Naive thymus-derived CD8-positive, alpha-beta T cell (primary cell): ENCODE results near the gene SIGLEC7. TPM values are rescaled to one million over a fixed set of nuclear protein-coding genes. Genes with fewer than 3 reads are reported as not detected.
A peak's percentile ranks its signal among the peaks of the same experiment; 100 is the strongest.

ENCODE experiments used
- ATAC-seq, 2 donors: fragments of 150-1000 bp; cut with Tn5 transposase in 1 of 2; sonication (Bioruptor Pico), chemical (Tn5 transposase) in 1 of 2; 1 replicate in 1 of 2; 2 replicates in 1 of 2; pipeline ENCODE4 v1.10.0; 2021; ENCODE audit warnings: mild to moderate bottlenecking in 2 of 2, moderate library complexity in 2 of 2
- POLR2A ChIA-PET: fragments of 350-600 bp; sonication (Branson Sonifier 250); formaldehyde crosslinking; loops from one replicate; lab custom pipeline; 2021; ENCODE audit warnings: antibody characterized with exemption; lab: Charles Lee
- DNase-seq, 10 donors: peaks; one replicate each; pipeline versions ENCODE4 v3.0.0 to v3.0.0-alpha.2; 2020 to 2022
- H3K27ac Mint-ChIP-seq, 10 donors: one replicate each; pipeline ENCODE4 v1.8.0; 2020 to 2022; ENCODE audit warnings: mild to moderate bottlenecking in 10 of 10, mixed read lengths in 10 of 10, moderate library complexity in 4 of 10, inconsistent platforms in 1 of 10
- H3K27me3 Mint-ChIP-seq, 5 donors: one replicate each; pipeline ENCODE4 v1.8.0; 2021 to 2022; ENCODE audit warnings: mixed read lengths in 5 of 5
- H3K36me3 Mint-ChIP-seq, 3 donors: one replicate each; pipeline ENCODE4 v1.8.0; 2020 to 2022; ENCODE audit warnings: mixed read lengths in 3 of 3, mild to moderate bottlenecking in 2 of 3, inconsistent platforms in 1 of 3
- H3K4me1 Mint-ChIP-seq, 4 donors: one replicate each; pipeline ENCODE4 v1.8.0; 2021 to 2022; ENCODE audit warnings: mixed read lengths in 4 of 4
- H3K4me3 Mint-ChIP-seq, 10 donors: one replicate each; pipeline ENCODE4 v1.8.0; 2020 to 2022; ENCODE audit warnings: mild to moderate bottlenecking in 10 of 10, mixed read lengths in 10 of 10, moderate library complexity in 6 of 10, inconsistent platforms in 1 of 10
- H3K9me3 Mint-ChIP-seq, 9 donors: one replicate each; pipeline ENCODE4 v1.8.0; 2020 to 2022; ENCODE audit warnings: mixed read lengths in 9 of 9, mild to moderate bottlenecking in 3 of 9, inconsistent platforms in 1 of 9, moderate library complexity in 1 of 9
- polyA plus RNA-seq, 3 donors: library from polyadenylated mRNA; unstranded; fragments of 300-500 nt; fragmentation: Illumina TruSeq; gene quantifications; one replicate each; pipeline ENCODE4 v1.2.3, GENCODE V29; 2021
- total RNA-seq, 8 experiments: library from RNA in 2 of 8; stranded (reverse) in 2 of 8; gene quantifications; one replicate each; pipeline ENCODE4 v1.2.3 and lab custom pipeline; 2021 to 2026

The SIGLEC7 gene
- total and polyA plus RNA-seq, 5 experiments from 2014 or later: 0.68 TPM; not detected in 4

- H3K27me3 Mint-ChIP-seq: peaks cover 8 to 34% (median 21%) of the 10 kb centered on the region in 5 donors
- no peak for ATAC-seq
- H3K4me3 Mint-ChIP-seq: no peak overlapping the region
- peaks cover 0 to 11% (median 1%) of the 10 kb centered on the region in 4 donors for H3K4me1 Mint-ChIP-seq
- POLR2A ChIA-PET: no interaction called here
- no peak overlapping the region for H3K27ac Mint-ChIP-seq
- H3K36me3 Mint-ChIP-seq: peaks cover 0 to 2% (median 0%) of the 10 kb centered on the region in 3 donors
- DNase-seq: no peak
- H3K9me3 Mint-ChIP-seq: peaks cover 0 to 2% (median 0%) of the 10 kb centered on the region in 9 donors
These were observed 41.5 kb downstream of the SIGLEC7 start for GRCh38 chr19:51183629-51184028.

GRCh38 chr19:51185069-51185867 lies 43.2 kb downstream of the SIGLEC7 start:
- Mint-ChIP-seq H3K36me3 (peaks cover 0 to 2% (median 0%) of the 10 kb centered on the region in 3 donors), H3K27ac (peak overlapping the region in 1 of 10 donors; percentile 53), H3K27me3 (peaks cover 8 to 34% (median 21%) of the 10 kb centered on the region in 5 donors), H3K4me3 (no peak overlapping the region), H3K4me1 (peaks cover 0 to 11% (median 1%) of the 10 kb centered on the region in 4 donors), H3K9me3 (peaks cover 0 to 2% (median 0%) of the 10 kb centered on the region in 9 donors)
- DNase-seq (no peak), ATAC-seq (no peak)
- POLR2A ChIA-PET: no interaction called here

DNA sequence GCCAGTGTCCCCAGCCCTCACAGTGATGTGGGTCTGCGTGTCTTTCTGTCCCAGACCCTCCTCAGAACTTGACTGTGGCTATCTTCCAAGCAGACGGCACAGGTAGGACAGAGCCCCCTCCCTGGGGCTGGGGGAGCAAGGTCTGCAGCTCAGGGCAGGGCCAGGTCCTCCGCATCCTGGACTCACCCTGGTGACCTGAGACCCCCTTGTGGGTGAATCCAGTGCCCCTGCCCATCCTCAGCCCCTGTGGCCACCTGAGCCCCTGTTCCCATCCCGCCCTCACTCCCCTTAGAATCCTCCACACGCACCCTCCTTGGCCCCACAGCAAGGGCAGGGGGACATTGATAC lies 43.7 kb downstream of the SIGLEC7 start:
- peaks cover 0 to 11% (median 1%) of the 10 kb centered on the region in 4 donors for H3K4me1 Mint-ChIP-seq
- ATAC-seq: no peak
- no peak for DNase-seq
- H3K27me3 Mint-ChIP-seq: peaks cover 8 to 34% (median 21%) of the 10 kb centered on the region in 5 donors
- POLR2A ChIA-PET: no interaction called here
- peaks cover 0 to 2% (median 0%) of the 10 kb centered on the region in 9 donors for H3K9me3 Mint-ChIP-seq
- H3K36me3 Mint-ChIP-seq: peaks cover 0 to 2% (median 0%) of the 10 kb centered on the region in 3 donors
- H3K27ac Mint-ChIP-seq: no peak overlapping the region
- no peak overlapping the region for H3K4me3 Mint-ChIP-seq

- Mint-ChIP-seq H3K4me1 (peaks cover 0 to 11% (median 1%) of the 10 kb centered on the region in 4 donors), H3K27ac (no peak overlapping the region), H3K4me3 (no peak overlapping the region), H3K9me3 (peaks cover 0 to 2% (median 0%) of the 10 kb centered on the region in 9 donors), H3K36me3 (peaks cover 0 to 2% (median 0%) of the 10 kb centered on the region in 3 donors), H3K27me3 (peaks cover 8 to 34% (median 21%) of the 10 kb centered on the region in 5 donors)
- DNase-seq (no peak), ATAC-seq (no peak)
- POLR2A ChIA-PET: interaction anchor here (0.6 kb wide), 1 partner anchor 447 kb away, joined by 3 read pairs; no protein-coding TSS in a partner anchor
These were observed 44.2 kb downstream of the SIGLEC7 start for GRCh38 chr19:51186323-51186722.

DNA sequence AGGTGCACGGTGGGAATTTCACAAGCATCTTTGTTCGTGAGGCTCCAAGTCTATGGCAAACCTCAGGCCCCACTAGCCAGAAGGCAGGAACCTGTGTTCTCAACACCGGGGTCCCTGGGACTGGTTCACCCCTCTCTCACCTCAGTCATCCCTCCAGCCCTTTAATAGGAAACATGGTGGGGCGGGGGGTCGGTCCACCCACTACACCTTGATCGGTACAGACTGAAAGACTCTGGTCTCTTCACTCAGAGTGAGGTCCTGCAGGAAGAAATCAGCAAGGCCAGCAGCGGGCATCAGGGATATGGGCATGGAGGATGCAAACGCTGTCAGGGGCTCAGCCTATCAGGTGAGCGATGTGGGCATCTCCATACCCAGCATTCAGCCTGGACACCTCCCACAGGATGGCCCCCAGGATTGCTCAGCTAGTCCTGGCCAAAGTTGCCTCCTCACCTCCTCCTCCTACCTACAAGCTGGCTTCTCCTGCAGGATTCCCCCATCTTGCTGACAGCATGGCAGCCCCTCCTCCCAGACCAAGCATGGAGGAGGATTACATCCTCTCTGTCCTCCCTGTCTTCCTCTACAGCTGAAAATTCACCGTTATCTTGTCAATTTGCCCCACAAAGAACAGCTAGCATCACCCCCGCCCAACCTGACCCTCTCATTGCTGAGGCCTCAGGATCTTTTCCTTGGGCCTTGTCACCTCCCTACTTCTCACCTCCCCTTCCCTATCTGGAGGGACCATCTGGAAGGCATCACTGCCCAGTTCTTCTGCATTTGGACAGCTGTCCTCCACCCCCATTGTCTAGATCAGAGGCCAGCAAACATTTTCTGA lies 45.5 kb downstream of the SIGLEC7 start:
- no peak overlapping the region for H3K27ac Mint-ChIP-seq
- POLR2A ChIA-PET: no interaction called here

GRCh38 chr19:51188227-51188559 lies 46.1 kb downstream of the SIGLEC7 start:
- no peak for DNase-seq
- H3K27me3 Mint-ChIP-seq: peaks cover 9 to 34% (median 25%) of the 10 kb centered on the region in 5 donors
- peaks cover 0 to 10% (median 1%) of the 10 kb centered on the region in 4 donors for H3K4me1 Mint-ChIP-seq

More for the DNA sequence above, 45.5 kb downstream of the SIGLEC7 start:
- peaks cover 0 to 2% (median 0%) of the 10 kb centered on the region in 3 donors for H3K36me3 Mint-ChIP-seq
- H3K4me3 Mint-ChIP-seq: no peak overlapping the region
- peaks cover 0 to 11% (median 1%) of the 10 kb centered on the region in 4 donors for H3K4me1 Mint-ChIP-seq
- peaks cover 9 to 34% (median 25%) of the 10 kb centered on the region in 5 donors for H3K27me3 Mint-ChIP-seq
- ATAC-seq: no peak
- H3K9me3 Mint-ChIP-seq: peaks cover 0 to 2% (median 0%) of the 10 kb centered on the region in 9 donors
- no peak for DNase-seq

DNA sequence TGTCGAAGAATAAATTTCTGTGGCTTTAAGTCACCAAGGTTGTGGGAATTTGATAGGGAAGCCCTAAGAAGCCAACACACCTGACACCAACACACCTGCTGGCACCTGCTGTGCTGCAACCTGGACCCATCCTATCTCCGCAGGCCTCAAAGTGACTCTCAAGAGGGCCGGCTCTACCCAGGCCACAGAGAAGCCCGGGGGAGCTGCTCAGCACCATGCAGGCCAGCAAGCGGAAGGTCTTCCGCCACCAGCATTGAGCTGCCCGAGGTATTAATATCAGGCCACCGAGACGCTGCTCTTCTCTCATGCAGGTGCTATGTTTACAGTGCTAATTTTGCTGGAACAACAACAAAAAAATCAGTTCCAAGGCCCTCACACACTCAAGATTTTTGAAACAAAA lies 50.6 kb downstream of the SIGLEC7 start:
- DNase-seq (no peak), ATAC-seq (no peak)
- Mint-ChIP-seq H3K36me3 (no peaks in the 10 kb centered on the region), H3K27ac (no peak overlapping the region), H3K4me3 (no peak overlapping the region), H3K27me3 (peaks cover 0 to 5% (median 3%) of the 10 kb centered on the region in 5 donors), H3K9me3 (peaks cover 0 to 2% (median 0%) of the 10 kb centered on the region in 9 donors), H3K4me1 (no peaks in the 10 kb centered on the region)
- POLR2A ChIA-PET: no interaction called here

More at GRCh38 chr19:51188227-51188559, 46.1 kb downstream of the SIGLEC7 start:
- peaks cover 0 to 2% (median 0%) of the 10 kb centered on the region in 3 donors for H3K36me3 Mint-ChIP-seq
- no peak overlapping the region for H3K4me3 Mint-ChIP-seq
- POLR2A ChIA-PET: no interaction called here
- peaks cover 0 to 2% (median 0%) of the 10 kb centered on the region in 9 donors for H3K9me3 Mint-ChIP-seq
- no peak overlapping the region for H3K27ac Mint-ChIP-seq
- ATAC-seq: no peak

GRCh38 chr19:51194527-51195315 lies 52.6 kb downstream of the SIGLEC7 start:
- POLR2A ChIA-PET: no interaction called here
- no peaks in the 10 kb centered on the region for H3K9me3 Mint-ChIP-seq
- ATAC-seq (peak; percentile 98 to 100), DNase-seq (no peak)
- H3K4me3 Mint-ChIP-seq: no peak overlapping the region
- no peaks in the 10 kb centered on the region for H3K36me3 Mint-ChIP-seq
- H3K27me3 Mint-ChIP-seq: peaks cover 0 to 12% (median 4%) of the 10 kb centered on the region in 5 donors
- no peak overlapping the region for H3K27ac Mint-ChIP-seq
- H3K4me1 Mint-ChIP-seq: no peaks in the 10 kb centered on the region

- POLR2A ChIA-PET: no interaction called here
- Mint-ChIP-seq H3K36me3 (no peaks in the 10 kb centered on the region), H3K9me3 (no peaks in the 10 kb centered on the region), H3K4me3 (no peak overlapping the region), H3K4me1 (no peaks in the 10 kb centered on the region), H3K27ac (no peak overlapping the region), H3K27me3 (peaks cover 3 to 16% (median 10%) of the 10 kb centered on the region in 5 donors)
- ATAC-seq (no peak), DNase-seq (no peak)
These were observed 53.1 kb downstream of the SIGLEC7 start for GRCh38 chr19:51195316-51195586.

DNA sequence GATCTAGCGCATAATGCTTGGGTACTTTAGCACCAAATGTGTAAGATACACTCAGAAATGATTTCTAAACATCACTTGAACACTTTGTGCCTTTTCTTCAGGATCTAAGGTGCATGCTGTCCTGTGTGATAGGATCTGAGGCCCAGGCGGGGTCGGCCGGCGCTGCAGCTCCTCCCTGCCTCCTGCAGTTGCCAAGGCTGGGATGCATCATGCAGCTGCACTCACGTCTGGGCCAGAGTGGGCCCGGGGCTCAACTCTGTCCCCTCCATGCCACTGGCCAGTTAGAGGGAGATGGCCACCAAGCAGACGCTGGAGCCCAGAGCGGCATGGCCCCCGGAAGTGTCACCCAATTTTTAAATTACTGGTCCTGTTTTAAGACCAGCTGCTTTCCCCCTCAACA lies 53.5 kb downstream of the SIGLEC7 start:
- Mint-ChIP-seq H3K4me3 (no peak overlapping the region), H3K9me3 (peaks cover 0 to 1% (median 0%) of the 10 kb centered on the region in 9 donors), H3K4me1 (peaks cover 0 to 2% (median 0%) of the 10 kb centered on the region in 4 donors), H3K27me3 (peaks cover 5 to 20% (median 13%) of the 10 kb centered on the region in 5 donors), H3K36me3 (no peaks in the 10 kb centered on the region), H3K27ac (no peak overlapping the region)
- DNase-seq: no peak
- POLR2A ChIA-PET: no interaction called here
- no peak for ATAC-seq

DNA sequence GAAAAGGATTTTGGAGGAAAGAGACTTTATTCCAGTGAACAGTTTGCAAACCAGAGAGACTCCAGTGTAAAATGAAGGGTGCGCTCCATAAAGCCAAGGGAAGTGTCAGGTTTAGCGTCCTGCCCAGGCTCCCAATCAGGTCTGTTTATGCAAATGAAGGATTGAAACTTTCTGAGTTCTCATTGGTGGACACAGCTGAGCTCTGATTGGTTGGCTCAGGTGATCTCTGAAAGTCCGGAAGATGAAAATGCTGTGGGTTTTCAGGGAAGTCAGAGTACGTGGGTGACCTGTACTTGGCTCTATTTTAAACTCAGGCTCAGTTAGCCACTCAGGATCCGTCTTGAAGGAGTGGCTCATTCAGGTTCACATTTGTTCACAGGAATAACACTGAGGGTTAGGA lies 54.1 kb downstream of the SIGLEC7 start:
- POLR2A ChIA-PET: no interaction called here
- H3K27ac Mint-ChIP-seq: no peak overlapping the region
- H3K9me3 Mint-ChIP-seq: peaks cover 0 to 2% (median 0%) of the 10 kb centered on the region in 9 donors

DNA sequence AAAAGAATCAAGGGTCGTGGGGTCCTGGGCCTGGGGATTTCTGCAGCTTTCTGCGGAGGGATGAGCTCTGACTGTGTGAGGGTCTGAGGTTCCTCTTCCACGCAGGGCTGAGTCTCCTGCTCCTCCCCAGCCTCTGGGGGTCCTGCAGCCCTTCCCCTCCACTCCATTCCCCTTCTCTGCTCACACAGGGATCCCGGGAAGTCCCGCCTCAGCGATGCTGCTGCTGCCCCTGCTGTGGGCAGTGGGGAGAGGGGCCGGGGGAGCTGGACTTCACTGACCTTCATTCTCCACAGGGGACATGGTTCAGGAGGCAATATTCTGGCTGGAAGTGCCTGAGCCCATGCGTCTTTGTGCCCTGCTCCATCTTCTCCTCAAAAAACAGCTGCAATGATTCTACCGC lies 56.5 kb downstream of the SIGLEC7 start:
- H3K27me3 Mint-ChIP-seq: peaks cover 6 to 34% (median 25%) of the 10 kb centered on the region in 5 donors
- H3K36me3 Mint-ChIP-seq: no peaks in the 10 kb centered on the region
- H3K4me3 Mint-ChIP-seq: no peak overlapping the region
- no peak for ATAC-seq
- peaks cover 0 to 2% (median 0%) of the 10 kb centered on the region in 9 donors for H3K9me3 Mint-ChIP-seq
- peak overlapping the region in 1 of 10 donors; percentile 18 for H3K27ac Mint-ChIP-seq
- POLR2A ChIA-PET: no interaction called here
- peaks cover 0 to 3% (median 0%) of the 10 kb centered on the region in 4 donors for H3K4me1 Mint-ChIP-seq
- no peak for DNase-seq

More for the DNA sequence above, 54.1 kb downstream of the SIGLEC7 start:
- Mint-ChIP-seq H3K4me1 (peaks cover 0 to 3% (median 0%) of the 10 kb centered on the region in 4 donors), H3K27me3 (peaks cover 6 to 26% (median 19%) of the 10 kb centered on the region in 5 donors), H3K4me3 (no peak overlapping the region), H3K36me3 (no peaks in the 10 kb centered on the region)
- no peak for ATAC-seq
- DNase-seq: no peak
